CD4-positive, CD25-positive, alpha-beta regulatory T cell (primary cell): ENCODE results near the gene DMRTB1. TPM values are rescaled to one million over a fixed set of nuclear protein-coding genes. Genes with fewer than 3 reads are reported as not detected.

ENCODE experiments used
- ATAC-seq, 2 donors: fragments of 150-1000 bp; cut with Tn5 transposase; one replicate each; pipeline ENCODE4 v1.10.0; 2021; ENCODE audit warnings: low read depth in 2 of 2, moderate number of reproducible peaks in 2 of 2, moderate library complexity in 1 of 2
- DNase-seq, 3 donors: peaks; one replicate each; pipeline versions ENCODE4 v3.0.0 to v3.0.0-alpha.2; 2012 to 2022; ENCODE audit warnings: mixed read lengths in 1 of 3
- H3K27ac ChIP-seq: one replicate; pipeline ENCODE4 v1.7.0; 2013; ENCODE audit warnings: mild to moderate bottlenecking, low read length; ENCODE audit not compliant: insufficient read depth, poor library complexity, severe bottlenecking
- H3K27me3 ChIP-seq: one replicate; pipeline ENCODE4 v1.7.0; 2013; ENCODE audit warnings: low read length; ENCODE audit not compliant: control insufficient read depth, insufficient read depth
- H3K36me3 ChIP-seq: one replicate; pipeline ENCODE4 v1.7.0; 2013; ENCODE audit warnings: mild to moderate bottlenecking, low read length, moderate library complexity; ENCODE audit not compliant: control insufficient read depth, insufficient read depth
- H3K4me1 ChIP-seq: 2 replicates; pipeline ENCODE4 v1.7.0; 2013; ENCODE audit warnings: mild to moderate bottlenecking, low read length; ENCODE audit not compliant: insufficient read depth, control insufficient read depth, poor library complexity, severe bottlenecking
- H3K4me3 ChIP-seq: one replicate; pipeline ENCODE4 v1.7.0; 2013; ENCODE audit warnings: low read depth, mild to moderate bottlenecking, low read length, moderate library complexity
- H3K9me3 ChIP-seq, 2 experiments: 1 replicate in 1 of 2; 2 replicates in 1 of 2; pipeline ENCODE4 v1.7.0; 2013; ENCODE audit warnings: low read length in 2 of 2, mild to moderate bottlenecking in 1 of 2, moderate library complexity in 1 of 2; ENCODE audit not compliant: control insufficient read depth in 2 of 2
- H3K27ac Mint-ChIP-seq, 3 donors: one replicate each; pipeline ENCODE4 v1.8.0; 2020 to 2022; ENCODE audit warnings: mild to moderate bottlenecking in 3 of 3, mixed read lengths in 3 of 3, moderate library complexity in 2 of 3
- H3K27me3 Mint-ChIP-seq: one replicate; pipeline ENCODE4 v1.8.0; 2022; ENCODE audit warnings: mild to moderate bottlenecking, mixed read lengths
- H3K36me3 Mint-ChIP-seq: one replicate; pipeline ENCODE4 v1.8.0; 2020; ENCODE audit warnings: mixed read lengths
- H3K4me1 Mint-ChIP-seq, 4 donors: one replicate each; pipeline ENCODE4 v1.8.0; 2020 to 2022; ENCODE audit warnings: mixed read lengths in 4 of 4, mild to moderate bottlenecking in 1 of 4
- H3K4me3 Mint-ChIP-seq, 4 donors: one replicate each; pipeline ENCODE4 v1.8.0; 2020 to 2022; ENCODE audit warnings: mild to moderate bottlenecking in 4 of 4, mixed read lengths in 4 of 4, moderate library complexity in 3 of 4
- H3K9me3 Mint-ChIP-seq, 7 donors: one replicate each; pipeline ENCODE4 v1.8.0; 2020 to 2022; ENCODE audit warnings: mixed read lengths in 7 of 7, mild to moderate bottlenecking in 3 of 7, moderate library complexity in 2 of 7
- polyA plus RNA-seq, 4 donors: library from polyadenylated mRNA; unstranded; fragments of 300-500 nt; fragmentation: Illumina TruSeq; gene quantifications; one replicate each; pipeline ENCODE4 v1.2.3, GENCODE V29; 2021
- total RNA-seq: library from RNA; stranded (reverse); gene quantifications from one replicate; pipeline ENCODE4 v1.2.3, GENCODE V29; 2022

Gene DMRTB1
- total and polyA plus RNA-seq, 5 donors from 2014 or later, result not detected

DNA sequence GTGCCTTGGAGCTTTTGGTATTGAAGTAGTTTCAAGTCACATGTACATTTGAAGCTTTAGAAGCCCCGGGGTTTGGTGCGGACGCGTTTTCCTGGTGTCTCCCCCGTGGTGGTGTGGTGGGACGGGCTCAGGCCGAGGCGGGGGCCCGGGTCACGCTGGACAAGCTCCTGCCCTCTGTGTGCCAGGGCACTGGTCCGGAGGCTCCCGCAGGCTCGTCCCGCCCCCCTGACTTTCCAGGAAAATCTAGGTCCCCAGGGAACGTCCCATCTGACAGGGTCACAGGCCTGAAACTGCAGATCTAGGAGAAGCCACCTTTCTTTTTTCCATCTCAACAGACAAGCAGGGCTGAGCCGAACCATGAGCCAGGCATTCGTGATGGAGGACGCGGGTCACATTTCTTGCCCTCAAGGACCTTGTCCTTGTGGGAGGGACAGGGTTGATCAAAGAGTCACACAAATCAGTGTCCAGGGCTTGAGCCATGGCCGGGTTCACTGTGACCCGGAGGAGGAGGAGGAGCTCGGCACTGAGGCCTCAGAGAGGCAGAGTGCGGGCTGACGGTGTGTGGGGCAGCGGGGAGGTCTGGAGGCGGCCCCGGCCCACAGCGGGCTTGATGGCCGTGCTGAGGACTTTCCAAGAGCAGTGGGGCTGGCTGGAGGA is 1.6 kb downstream of the DMRTB1 start:
- Mint-ChIP-seq H3K36me3 (no peaks in the 10 kb centered on the region), H3K4me3 (no peak overlapping the region), H3K27ac (no peak overlapping the region), H3K27me3 (no peaks in the 10 kb centered on the region), H3K9me3 (no peaks in the 10 kb centered on the region), H3K4me1 (no peaks in the 10 kb centered on the region)
- Histone ChIP-seq H3K9me3 (no peaks in the 10 kb centered on the region), H3K4me1 (no peaks in the 10 kb centered on the region), H3K27me3 (no peaks in the 10 kb centered on the region), H3K27ac (no peak overlapping the region), H3K36me3 (no peaks in the 10 kb centered on the region), H3K4me3 (no peak overlapping the region)
- DNase-seq, result no peak
- ATAC-seq, result no peak

DNA sequence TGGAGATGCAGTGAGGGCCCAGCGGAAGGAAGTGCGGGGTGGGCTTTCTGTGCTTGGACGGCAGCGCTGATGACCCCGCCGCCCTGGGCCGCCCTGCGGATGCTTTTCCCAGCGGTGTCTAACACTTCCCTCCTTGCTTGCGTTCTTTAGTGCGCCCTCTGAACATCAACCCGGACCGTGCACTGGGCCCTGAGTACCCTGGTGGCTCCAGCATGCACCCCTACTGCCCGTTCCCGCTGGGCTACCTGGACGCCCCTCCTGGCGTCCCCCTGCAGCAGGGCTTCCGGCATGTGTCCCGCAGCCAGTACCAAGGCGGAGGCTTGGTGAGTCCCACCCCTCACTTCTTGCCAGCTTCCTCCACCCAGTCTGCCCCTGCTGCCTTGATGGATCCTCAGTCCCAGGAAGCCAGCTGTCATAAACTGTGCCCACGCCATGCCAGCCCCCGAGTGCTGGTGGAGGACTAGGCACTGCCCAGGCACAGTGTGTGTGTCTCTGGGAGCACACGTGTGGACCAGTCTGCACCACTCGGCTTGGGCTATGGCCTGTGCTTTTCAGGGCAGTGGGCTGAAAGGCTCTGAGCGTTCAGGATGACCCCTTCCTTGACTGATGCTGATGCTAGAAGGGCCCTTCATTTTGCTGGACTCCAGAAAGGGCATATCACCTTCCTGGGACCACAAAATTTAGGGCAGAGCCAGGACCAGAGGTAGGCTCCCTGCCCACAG is 2.3 kb downstream of the DMRTB1 start:
- no peaks in the 10 kb centered on the region for H3K27me3 Mint-ChIP-seq
- no peaks in the 10 kb centered on the region for H3K9me3 Mint-ChIP-seq
- H3K4me1 Mint-ChIP-seq, result no peaks in the 10 kb centered on the region
- no peaks in the 10 kb centered on the region for H3K27me3 ChIP-seq
- H3K36me3 ChIP-seq, result no peaks in the 10 kb centered on the region
- DNase-seq, result no peak
- no peak overlapping the region for H3K27ac Mint-ChIP-seq
- no peaks in the 10 kb centered on the region for H3K36me3 Mint-ChIP-seq
- no peak for ATAC-seq
- H3K4me3 ChIP-seq, result no peak overlapping the region
- H3K27ac ChIP-seq, result no peak overlapping the region
- no peaks in the 10 kb centered on the region for H3K9me3 ChIP-seq
- no peak overlapping the region for H3K4me3 Mint-ChIP-seq
- H3K4me1 ChIP-seq, result no peaks in the 10 kb centered on the region

DNA sequence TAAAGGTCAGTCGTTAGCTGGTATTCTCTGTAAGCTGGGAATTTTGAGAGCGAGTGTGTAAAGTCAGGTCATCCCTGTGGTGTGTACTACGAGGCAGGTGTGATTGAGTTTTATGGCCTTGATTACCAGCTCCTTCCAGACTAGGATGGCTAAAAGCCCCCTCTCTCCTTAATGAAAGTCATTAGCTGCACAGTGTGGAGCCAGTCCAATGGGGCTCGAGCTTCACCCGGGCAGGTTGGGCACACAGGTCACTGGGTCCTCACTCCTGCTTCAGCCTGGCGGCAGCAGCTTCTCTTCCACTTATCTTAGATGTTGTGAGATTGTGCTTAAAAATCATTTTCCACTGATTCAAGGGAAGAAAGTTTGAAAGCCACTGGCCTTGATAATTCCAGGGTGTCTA is 3.0 kb downstream of the DMRTB1 start:
- no peaks in the 10 kb centered on the region for H3K4me1 ChIP-seq
- no peak overlapping the region for H3K27ac ChIP-seq
- no peaks in the 10 kb centered on the region for H3K36me3 ChIP-seq
- no peaks in the 10 kb centered on the region for H3K9me3 ChIP-seq
- no peak overlapping the region for H3K27ac Mint-ChIP-seq
- no peaks in the 10 kb centered on the region for H3K36me3 Mint-ChIP-seq
- no peaks in the 10 kb centered on the region for H3K4me1 Mint-ChIP-seq
- no peak for DNase-seq
- H3K27me3 Mint-ChIP-seq, result no peaks in the 10 kb centered on the region
- H3K4me3 Mint-ChIP-seq, result no peak overlapping the region
- no peak for ATAC-seq
- no peaks in the 10 kb centered on the region for H3K9me3 Mint-ChIP-seq
- H3K27me3 ChIP-seq, result no peaks in the 10 kb centered on the region
- H3K4me3 ChIP-seq, result no peak overlapping the region

DNA sequence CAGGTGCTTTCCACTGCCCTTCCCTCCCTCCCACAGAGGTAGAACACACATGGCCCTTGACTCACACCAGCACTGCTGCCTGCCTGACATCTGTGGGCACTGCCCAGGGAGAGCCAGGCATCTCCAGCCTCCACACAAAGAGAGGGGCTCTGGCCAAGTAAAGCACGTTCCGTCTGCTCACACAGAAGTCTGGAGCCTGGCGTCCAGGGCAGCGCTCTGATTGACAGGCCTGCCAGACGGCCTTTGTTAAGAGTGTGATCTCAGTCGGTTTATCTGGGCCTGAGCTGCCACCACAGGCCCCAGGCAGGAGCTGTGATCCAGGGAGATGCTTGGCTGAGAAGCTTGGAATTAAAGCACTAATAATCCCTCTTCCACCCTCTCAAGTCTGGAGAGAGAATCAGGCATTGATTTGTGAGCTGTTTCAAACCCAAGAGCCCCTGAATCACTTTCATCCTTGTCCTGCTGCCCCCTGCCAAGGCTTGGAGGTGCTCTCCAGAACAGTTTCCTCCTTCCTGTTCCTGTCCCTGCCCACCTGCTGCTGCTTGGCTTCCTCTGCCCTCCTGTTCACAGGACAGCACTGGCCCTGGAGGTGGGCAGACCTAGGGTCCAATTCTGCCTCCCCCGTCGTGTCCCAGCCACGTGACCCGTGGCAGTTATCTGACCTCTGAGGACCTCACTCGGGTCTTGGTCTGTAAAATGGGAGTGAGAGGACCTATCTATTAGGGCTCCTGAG is 3.7 kb downstream of the DMRTB1 start:
- no peak overlapping the region for H3K27ac Mint-ChIP-seq
- H3K36me3 Mint-ChIP-seq, result no peaks in the 10 kb centered on the region
- no peaks in the 10 kb centered on the region for H3K9me3 Mint-ChIP-seq
- no peaks in the 10 kb centered on the region for H3K36me3 ChIP-seq
- H3K4me1 ChIP-seq, result no peaks in the 10 kb centered on the region
- H3K27me3 Mint-ChIP-seq, result no peaks in the 10 kb centered on the region
- H3K4me3 Mint-ChIP-seq, result no peak overlapping the region
- ATAC-seq, result no peak
- H3K27ac ChIP-seq, result no peak overlapping the region
- no peaks in the 10 kb centered on the region for H3K4me1 Mint-ChIP-seq
- H3K9me3 ChIP-seq, result no peaks in the 10 kb centered on the region
- no peak overlapping the region for H3K4me3 ChIP-seq
- H3K27me3 ChIP-seq, result no peaks in the 10 kb centered on the region
- DNase-seq, result no peak

DNA sequence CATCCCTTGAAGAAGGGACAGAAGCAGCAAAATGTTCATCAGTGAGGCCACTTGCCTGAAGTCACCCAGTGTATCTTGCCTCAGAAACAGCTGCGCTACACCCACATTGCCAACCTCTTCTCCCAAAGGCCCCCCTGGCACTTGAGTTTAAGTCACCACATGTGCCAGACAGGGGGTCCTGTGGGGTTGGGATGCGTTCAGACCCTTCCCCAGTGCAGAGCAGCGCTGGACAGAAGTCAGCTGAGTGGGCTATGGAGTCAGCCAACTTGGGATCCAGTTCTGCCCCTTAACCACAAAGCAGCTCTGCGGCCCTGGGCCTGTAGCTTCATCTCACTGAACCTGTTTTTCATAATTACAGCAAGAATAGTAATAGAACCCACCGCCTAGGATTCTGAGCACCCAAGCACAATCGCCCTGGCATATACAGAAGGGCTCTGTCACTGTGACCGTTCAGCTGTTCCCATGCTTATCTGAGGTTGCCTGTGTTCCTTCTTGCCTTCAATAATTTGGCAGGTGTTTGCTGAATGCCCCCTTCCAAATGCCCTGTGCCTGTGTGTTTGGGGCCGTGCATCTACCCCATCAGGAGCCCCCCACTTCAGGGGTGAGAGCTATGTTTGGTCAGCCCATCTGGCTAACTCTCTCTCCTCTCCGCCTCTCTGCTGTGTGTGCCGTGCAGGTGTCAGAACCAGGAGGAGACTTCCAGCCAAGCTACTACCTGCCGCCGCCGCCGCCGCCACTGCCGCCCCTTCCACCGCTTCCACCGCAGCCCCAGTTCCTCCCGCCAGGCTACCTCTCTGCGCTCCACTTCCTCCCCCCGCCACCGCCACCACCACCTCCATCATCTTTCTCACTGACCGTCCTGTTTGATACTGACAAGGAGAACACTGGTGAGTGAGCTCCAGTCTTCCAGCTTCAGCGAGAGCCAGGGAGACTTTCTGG is 5.0 kb downstream of the DMRTB1 start:
- H3K27ac Mint-ChIP-seq, result no peak overlapping the region
- Histone ChIP-seq H3K4me1 (no peaks in the 10 kb centered on the region), H3K36me3 (no peaks in the 10 kb centered on the region), H3K9me3 (no peaks in the 10 kb centered on the region), H3K4me3 (no peak overlapping the region), H3K27ac (no peak overlapping the region), H3K27me3 (no peaks in the 10 kb centered on the region)
- H3K4me1 Mint-ChIP-seq, result no peaks in the 10 kb centered on the region
- no peak for ATAC-seq
- DNase-seq, result no peak
- H3K27me3 Mint-ChIP-seq, result no peaks in the 10 kb centered on the region
- H3K9me3 Mint-ChIP-seq, result no peaks in the 10 kb centered on the region
- H3K4me3 Mint-ChIP-seq, result no peak overlapping the region
- H3K36me3 Mint-ChIP-seq, result no peaks in the 10 kb centered on the region

DNA sequence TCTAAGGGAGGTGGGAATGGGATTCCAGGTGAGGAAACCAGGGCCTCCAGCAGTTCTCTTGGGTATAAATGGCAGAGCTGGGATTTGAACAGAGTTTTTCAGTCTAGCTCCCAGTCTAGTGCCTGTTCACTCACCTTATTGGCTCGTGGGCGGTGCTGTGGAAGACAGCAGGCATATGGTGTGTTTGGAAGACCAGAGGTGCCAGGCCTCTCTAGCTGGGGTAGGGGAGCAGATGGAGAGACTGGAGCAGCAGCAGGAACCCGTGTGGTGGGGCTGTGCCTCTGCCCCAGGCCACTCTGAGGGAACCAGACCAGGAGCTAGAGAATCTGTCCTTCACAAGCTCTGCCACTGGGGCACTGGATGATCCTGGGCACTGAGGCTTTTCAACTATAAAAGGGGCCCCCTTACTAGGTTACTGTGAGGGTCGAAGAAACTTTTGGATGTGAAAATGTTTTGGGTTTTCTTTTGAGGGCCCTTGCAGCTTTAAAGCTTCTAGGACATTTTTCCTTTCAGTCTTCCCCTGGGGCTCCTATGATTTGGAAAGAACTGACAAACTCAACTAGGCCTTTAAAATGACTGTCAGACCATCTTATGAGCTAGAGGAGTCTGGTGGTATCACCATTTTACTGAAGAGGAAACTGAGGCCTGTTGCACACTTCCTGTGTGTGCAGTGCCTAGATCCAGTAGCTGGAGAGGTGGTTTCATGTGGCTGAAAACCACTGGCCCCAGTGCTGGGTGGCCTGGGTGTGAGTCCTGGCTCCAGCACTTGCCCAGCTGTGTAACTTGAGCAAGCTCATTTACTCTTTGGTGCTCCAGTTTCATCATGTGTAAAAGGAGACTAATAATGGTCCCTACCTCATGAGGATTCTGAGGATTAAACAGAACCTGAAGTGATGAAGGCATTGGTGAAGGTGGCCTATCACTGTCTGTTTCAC is 6.1 kb downstream of the DMRTB1 start:
- H3K4me1 ChIP-seq, result no peaks in the 10 kb centered on the region
- no peaks in the 10 kb centered on the region for H3K27me3 Mint-ChIP-seq
- no peak overlapping the region for H3K27ac ChIP-seq
- no peaks in the 10 kb centered on the region for H3K9me3 Mint-ChIP-seq
- no peak for ATAC-seq
- H3K27me3 ChIP-seq, result no peaks in the 10 kb centered on the region
- no peak overlapping the region for H3K4me3 ChIP-seq
- H3K27ac Mint-ChIP-seq, result no peak overlapping the region
- no peaks in the 10 kb centered on the region for H3K36me3 Mint-ChIP-seq
- no peak overlapping the region for H3K4me3 Mint-ChIP-seq
- no peaks in the 10 kb centered on the region for H3K4me1 Mint-ChIP-seq
- no peaks in the 10 kb centered on the region for H3K9me3 ChIP-seq
- DNase-seq, result no peak
- no peaks in the 10 kb centered on the region for H3K36me3 ChIP-seq

DNA sequence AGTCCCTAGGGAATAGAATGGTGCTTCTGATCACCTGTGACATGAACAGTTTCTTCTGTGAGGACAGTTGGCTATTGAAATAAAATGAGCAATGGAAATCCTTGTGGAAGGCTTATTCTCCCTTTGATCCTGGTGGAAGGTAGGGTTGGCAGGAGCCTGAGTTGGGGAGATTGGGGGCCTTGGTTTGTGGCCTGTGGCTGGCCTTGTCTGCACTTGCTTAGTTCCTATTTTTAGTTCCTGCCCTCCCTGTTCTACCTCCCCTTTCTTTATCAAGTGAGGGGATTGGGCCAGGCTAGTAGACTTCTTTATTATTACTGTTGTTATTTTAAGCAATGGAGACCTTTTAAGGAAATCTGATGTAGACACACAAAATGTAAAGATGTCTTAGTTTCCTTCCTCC is 8.2 kb downstream of the DMRTB1 start:
- H3K4me3 ChIP-seq, result no peak overlapping the region

More for the DNA sequence above, 8.2 kb downstream of the DMRTB1 start:
- no peak for DNase-seq
- no peaks in the 10 kb centered on the region for H3K9me3 Mint-ChIP-seq
- no peaks in the 10 kb centered on the region for H3K4me1 ChIP-seq
- no peak overlapping the region for H3K4me3 Mint-ChIP-seq
- no peaks in the 10 kb centered on the region for H3K27me3 ChIP-seq
- no peak for ATAC-seq
- H3K4me1 Mint-ChIP-seq, result no peaks in the 10 kb centered on the region
- no peaks in the 10 kb centered on the region for H3K9me3 ChIP-seq
- H3K27ac Mint-ChIP-seq, result no peak overlapping the region
- H3K27ac ChIP-seq, result no peak overlapping the region
- no peaks in the 10 kb centered on the region for H3K36me3 Mint-ChIP-seq
- H3K36me3 ChIP-seq, result no peaks in the 10 kb centered on the region
- no peaks in the 10 kb centered on the region for H3K27me3 Mint-ChIP-seq
